HG03571 (cell line): ENCODE measurements around the gene ATG101.
"Not testable (repeated sequence)": the region's sequence is repeated elsewhere in the genome, so short reads cannot be mapped to it uniquely, and the experiment has no call there.

Source experiments
- ATAC-seq: cut with Tn5 transposase; IDR thresholded peaks from one replicate; pipeline ENCODE4 v1.9.1; 2021; ENCODE audit not compliant: unreplicated experiment

Gene ATG101

DNA sequence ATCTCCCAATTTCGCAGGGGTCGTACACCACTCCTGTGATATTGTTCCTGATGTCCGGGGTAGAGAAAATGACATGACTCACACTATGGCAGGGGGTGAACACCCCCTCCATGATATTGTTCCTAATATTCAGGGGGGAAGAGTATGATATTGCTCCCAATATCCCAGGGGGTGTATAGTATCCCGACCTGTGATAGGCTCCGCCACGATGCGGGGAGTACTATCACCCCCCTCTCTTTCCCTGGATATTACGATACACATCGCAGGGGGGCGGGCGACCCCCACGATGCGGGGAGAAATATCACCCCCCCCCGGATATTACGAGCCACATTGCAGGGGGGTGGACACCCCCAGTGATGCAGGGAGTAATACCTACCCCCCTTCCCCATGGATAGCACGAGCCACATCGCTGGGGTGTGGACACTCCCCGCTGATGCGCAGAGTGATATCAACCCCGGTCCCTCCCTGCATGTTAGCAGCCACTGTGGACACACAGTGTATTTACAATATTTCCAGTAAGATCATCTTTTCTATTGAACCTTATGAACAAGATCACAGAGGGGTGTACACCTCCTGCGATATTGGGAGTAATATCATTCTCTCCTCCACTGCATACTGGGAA lies 27.4 kb downstream of the ATG101 start:
- no peak for ATAC-seq

DNA sequence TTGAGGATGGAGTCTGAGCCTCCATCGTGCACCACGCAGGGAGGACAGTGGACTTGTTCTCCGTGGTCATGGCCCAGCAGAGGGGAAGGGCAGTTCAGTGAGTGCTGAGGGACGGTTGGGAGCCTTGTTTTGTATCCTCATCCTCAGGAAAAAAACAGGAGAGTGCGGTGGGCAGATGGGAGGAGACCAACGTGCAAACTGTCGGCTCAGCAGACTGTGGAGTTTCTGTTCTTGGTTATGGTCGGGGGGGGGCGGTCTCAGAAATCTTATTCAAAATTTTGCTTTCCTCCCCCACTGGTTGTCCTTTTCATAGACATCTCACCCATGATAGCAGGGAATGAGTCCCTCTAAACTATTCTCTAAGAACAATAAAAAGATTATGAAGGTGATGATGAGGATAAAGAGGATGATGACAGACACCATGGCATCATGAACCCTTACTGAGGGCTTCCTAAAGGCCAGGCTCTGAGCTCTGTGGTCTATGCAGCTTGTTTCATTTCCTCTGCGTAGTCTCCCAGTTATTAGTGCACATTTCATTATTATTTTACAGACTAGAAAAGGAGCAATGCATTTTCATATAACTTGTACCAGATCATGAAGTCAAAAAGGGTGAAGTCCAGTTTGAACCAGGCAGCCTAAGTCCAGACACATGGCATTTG lies 34.8 kb downstream of the ATG101 start:
- not testable (repeated sequence) for ATAC-seq

DNA sequence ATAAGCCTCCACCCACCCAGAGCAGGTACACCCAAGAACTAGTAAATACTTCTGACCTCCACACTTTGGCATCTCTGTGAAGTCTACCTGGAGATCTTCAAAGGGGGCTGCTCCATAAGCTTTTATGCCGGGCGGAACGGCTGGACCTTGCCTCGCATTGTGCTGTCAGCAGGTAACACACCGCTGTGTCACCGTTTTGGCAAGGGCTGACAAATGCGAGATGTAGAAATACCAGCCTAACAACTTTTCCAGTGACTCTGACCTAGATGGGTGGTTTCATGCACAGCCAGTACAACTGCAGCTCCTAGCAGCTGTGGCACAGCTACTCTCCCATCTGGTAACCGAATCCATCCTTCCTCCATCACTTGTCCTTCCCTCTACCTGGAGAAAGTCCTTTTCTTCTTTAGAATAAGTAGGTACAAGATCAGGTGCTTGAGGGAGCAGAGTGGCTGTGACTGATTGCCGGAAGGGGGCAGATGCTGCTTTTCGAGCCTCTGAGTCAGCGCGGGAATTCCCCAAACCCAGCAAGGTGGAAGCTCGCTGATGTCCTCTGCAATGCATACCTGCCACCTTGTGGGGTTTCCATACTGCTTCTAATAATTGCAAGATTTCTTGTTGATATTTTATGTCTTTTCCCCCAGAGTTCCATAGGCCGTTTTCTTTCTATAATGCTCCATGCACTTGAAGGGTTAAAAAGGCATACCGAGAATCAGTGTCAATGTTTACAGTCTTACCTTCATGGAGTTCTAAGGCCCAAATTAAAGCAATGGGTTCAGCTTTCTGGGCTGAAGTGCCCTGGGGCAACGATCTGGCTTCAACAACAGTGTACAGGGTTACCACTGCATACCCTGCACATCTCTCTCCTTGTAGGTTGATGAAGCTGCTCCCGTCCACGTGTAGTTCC lies 46.7 kb downstream of the ATG101 start:
- not testable (repeated sequence) for ATAC-seq

DNA sequence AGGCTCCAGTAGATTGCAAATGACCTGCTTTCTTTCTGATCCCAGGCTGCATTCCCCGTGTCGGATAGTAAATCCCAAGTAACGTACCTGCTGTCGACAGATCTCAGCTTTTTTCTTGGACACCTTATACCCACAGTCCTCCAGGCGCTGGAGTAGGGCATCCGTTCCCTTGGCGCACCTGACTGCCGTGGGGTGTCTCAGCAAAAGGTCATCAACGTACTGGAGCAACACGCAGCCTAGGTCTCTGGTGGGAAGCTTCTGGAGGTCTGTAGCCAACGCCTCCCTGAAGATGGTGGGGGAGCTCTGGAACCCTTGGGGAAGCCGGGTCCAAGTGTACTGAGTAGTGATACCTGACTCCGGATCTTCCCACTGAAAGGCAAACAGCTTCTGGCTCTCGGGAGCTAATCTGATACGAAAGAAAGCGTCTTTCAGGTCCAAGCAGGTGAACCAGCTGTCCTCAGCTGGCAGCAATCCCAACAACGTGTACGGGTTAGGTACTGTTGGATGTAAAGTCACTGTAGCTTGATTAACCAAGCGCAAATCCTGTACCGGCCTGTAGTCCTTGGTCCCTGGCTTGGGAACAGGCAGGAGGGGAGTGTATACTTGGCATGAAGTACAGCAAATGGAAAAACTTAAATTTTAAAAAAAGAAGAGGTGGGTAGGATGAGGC lies 48.2 kb downstream of the ATG101 start:
- peak; percentile 17 for ATAC-seq

DNA sequence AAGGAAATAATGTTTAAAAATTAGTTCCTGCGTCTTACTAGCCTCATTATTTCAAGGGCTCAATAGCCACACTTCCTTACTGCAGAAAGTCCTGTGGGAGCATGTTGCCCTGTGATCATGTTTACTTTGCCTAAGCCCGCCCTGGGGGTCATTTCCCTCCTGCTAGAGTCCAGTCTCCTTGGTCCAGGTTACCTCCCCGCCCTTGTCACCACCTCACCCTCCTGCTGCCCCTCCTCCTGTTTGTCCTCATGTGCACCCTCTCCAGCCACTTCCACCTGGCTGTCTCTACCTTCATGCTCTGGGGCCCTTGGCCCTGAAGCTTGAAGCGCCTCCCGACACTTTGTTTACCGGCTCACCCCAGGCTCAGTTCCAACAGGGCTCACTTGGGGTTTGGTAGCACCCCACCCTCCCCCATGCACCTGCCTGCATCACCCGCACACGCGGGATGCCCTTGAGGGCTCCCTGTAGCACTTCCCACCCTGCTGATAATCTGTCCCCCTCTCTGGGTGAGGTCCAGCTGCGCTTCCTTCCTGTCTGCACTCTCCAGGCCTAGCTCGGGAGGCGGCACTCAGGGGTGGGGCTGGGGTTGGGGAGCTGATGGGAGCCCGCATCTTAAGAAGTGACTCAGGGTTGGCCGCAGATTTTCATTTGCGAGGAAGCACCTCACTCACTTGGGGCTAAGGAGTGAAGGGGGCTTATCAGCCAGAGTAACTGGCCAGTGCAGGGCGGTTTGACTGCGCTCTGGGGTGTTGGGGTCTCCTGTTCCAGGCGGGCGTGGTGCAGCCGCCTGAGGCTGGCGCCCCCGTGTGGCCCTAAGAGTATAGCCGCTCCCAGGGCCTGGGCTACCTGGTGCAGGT lies 49.8 kb downstream of the ATG101 start:
- no peak for ATAC-seq

DNA sequence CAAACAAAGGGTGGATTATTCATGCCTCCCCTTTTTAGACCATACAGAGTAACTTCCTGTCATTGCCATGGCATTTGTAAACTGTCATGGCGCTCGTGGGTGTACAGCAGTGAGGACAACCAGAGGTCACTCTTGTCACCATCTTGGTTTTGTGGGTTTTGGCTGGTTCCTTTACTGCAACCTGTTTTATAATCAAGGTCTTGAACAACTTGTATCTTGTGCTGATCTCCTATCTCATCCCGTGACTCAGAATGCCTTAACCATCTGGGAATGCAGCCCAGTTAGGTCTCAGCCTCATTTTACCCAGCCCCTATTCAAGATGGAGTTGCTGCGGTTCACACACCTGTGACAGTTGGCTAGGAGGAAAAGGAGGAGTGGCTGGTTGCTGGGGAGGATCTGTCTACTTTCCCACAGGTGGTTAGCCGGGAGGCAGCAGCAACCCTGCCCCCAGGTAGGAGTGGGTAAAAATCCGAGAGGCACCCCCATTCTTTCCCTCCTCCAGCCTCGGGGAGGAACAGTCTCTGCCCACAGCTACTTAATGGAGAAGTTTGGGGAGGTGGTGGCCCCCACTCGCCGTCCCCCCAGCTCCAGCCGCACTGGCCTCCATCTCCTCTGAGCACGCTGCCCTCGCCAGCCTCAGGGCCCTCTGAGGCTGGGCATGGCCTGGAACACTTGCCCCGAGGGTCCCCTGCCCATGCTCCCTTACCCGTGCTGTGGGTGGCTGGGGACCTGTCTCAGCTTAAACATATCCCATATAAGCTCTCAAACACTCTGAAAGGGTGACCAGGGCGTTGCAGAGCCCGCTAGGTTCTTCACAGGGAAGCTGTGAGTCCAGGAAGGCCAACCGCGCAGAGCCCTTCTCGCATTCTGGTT lies 51.4 kb downstream of the ATG101 start:
- ATAC-seq, result no peak

DNA sequence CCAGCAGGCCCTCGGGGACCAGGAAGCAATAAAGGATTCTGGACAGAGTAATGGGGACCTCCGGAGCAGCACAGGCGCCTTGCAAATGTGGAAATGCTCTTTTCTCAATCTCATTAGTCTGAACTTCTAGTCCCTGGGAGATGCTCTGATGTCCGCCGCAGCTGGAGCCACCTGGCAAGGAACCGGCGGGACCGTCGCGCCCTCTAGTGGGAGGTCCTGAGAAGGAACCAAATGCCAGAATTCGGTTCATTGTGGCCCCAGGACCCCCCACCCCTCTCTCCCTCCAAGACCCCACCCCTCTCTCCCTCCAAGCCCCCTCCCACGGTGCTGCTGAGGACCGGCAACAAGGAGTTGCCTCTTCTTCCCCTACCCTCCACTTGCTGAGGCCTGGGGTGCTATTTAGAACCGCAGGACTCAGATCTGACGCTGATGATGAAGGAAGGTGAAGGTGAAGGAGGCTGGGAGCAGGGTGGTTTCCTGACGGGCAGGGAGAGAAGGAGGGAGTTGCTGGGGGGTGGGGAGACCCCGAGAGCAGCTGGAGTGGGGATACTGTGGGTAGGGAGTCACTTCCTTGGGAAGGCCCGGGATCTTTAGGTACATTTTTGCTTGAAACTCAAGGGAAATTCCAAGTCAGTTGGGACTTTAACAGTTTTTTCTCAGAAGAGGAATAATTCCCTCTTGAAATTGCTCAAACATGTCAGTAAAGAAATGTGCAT lies 52.2 kb downstream of the ATG101 start:
- ATAC-seq, result no peak

DNA sequence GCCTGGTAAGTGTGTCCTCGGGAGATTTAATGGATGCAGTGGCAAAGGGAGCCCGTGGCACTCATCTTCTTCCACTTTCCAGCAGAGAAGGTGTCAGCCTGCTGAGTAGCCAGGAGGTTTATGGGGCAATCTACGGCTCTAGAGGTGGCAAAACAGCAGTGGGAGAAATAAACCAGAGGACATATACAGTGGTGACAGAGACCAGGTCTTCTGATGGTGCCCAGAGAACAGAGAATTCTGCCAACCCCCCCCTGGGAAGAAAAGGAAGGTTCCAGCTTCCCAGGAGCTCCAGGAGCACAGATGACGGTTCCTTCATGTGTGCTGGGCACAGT lies 52.7 kb downstream of the ATG101 start:
- ATAC-seq, result no peak

DNA sequence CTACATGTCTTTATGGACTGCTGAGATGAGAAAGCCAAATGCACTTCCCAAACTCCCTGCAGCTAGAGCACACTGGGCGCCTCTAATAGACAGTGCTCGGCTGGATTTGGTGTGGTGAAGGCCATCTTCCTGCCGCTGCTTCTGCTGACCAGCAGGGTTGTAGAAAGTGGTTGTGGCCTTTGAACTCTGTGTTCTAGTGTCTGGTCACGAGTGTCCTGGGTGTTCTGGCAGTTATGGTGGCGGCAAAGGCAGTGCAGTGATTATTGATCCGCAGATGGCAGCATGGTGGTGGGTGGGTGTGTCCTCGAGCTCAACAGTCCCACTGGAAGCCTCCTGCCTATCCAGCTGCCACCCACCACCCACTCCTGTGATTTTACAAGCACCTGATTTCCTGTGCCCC lies 53.1 kb downstream of the ATG101 start:
- no peak for ATAC-seq

DNA sequence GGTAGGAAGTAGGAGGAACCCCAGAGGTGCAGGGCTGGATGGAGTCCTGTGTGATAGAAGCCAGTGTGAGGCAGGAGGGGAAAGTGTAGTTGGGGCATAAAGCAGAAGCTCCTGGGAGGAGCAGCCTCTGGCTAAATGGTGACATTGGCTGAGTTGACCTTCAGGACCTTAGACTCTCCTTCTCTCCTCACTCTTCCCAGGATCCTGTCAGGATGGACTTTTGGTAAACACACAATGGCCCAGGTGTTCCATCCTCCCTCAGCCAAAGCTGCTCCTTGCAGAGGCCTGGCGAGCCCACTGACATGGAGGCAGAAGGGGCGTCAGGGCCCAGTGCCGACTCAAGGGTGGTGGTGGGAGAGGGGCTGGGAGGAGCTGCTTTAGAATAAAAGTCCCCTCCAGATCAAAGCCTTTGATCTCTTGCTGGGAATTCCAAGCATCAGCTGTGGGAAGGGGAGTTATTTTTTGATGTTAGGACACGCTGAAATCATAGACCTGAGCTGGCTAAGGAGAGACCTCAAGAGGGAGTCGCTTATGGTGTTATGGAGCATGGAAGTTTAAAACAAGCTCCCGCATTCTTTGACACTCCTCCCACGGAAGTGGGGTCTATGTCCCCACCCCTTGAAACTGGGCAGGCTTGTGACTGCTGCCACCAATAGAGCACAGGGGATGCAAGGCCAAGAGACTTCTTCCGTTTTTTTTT lies 53.9 kb downstream of the ATG101 start:
- no peak for ATAC-seq

DNA sequence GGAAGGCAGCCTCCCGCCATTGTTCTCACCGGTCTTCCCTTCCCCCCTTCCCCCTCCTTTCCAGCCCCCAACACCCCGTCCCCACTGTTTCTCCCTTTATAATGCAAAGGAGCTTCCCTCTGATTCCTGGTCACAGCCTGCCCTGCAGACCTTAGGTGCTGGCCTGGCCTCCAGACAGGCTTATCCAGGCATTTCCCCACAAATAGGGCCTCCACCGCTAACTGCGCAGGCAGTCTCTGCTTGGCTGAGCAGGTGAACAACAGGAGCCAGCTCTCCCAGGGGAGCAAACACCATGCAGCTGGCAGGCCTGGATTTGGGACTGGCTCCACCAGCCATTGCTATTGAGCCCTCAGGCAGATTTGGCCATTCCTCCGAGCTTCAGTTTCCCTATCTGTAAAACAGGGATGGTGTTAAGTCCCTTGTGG lies 55.7 kb downstream of the ATG101 start:
- no peak for ATAC-seq

DNA sequence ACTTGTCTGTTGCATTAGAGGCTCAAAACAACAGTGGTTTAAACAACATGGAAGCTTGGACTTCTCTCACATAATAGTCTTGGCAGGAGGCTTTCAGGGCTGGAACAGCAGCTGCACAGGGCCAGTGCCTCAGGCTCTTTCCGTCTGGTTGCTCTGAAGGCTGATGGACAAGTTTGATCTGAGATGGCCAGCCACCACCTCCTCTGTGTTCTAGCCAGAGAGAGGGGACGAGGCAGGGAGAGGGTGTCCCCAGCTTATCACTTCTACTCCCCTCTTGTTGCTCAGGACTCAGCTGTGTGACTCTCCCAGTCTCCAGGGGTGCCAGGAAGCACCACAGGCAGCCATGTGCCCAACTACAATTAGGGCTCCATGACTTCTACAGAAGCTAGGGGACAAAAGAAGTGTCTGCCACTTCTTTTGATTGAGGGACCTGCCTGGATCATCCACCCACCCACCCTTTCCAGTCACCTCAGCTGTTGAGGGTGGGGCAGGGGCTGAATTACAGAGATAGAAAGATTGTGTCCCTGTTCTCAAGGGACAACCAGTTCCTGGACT lies 56.3 kb downstream of the ATG101 start:
- ATAC-seq, result no peak
